ENCODE data around the gene TAP2. TPM values are rescaled to one million over a fixed set of nuclear protein-coding genes. Genes with fewer than 3 reads are reported as not detected.

Gene TAP2
- total RNA-seq, 1 experiment from 2014 or later, result 93.0 TPM

GRCh38 chr6:32790306-32790705, 48.2 kb downstream of the TAP2 start:
- no peaks in the 10 kb centered on the region for H3K9me2 ChIP-seq (replicated peaks; ENCODE audit: insufficient read depth, low read length)
- no peak overlapping the region for H3K27ac ChIP-seq (ENCODE audit: low read length)
- peaks cover 11% of the 10 kb centered on the region for H3K4me1 ChIP-seq (ENCODE audit: low read length)
- H3K4me3 ChIP-seq (ENCODE audit: low read length), result no peak overlapping the region
- no peak overlapping the region for H3K9ac ChIP-seq (ENCODE audit: low read length)
- H2AFZ ChIP-seq (ENCODE audit: low read length), result no peak overlapping the region
- no peaks in the 10 kb centered on the region for H3K36me3 ChIP-seq (ENCODE audit: insufficient read depth, low read length)
- no peaks in the 10 kb centered on the region for H3K27me3 ChIP-seq (ENCODE audit: low read length)
- H3K9me3 ChIP-seq (ENCODE audit: low read length), result no peaks in the 10 kb centered on the region
- no peaks in the 10 kb centered on the region for H4K20me1 ChIP-seq (ENCODE audit: insufficient read depth, low read depth, low read length)
- H3K79me2 ChIP-seq (ENCODE audit: low read length), result no peaks in the 10 kb centered on the region
- no peak for DNase-seq
- no peak overlapping the region for H3K4me2 ChIP-seq (ENCODE audit: low read depth, low read length, poor library complexity, severe bottlenecking)

Other genes with a start within 250 kb of the TAP2 start
- 281 and 366 TPM in 2 replicates for gene HLA-DRB1, start 248.9 kb downstream of the TAP2 start, total RNA-seq (2014; rRNA removed; shearing (Covaris generic); ENCODE audit: low replicate concordance)
- gene HLA-DQA1, start 201.3 kb downstream of the TAP2 start, total RNA-seq (2014; rRNA removed; shearing (Covaris generic); ENCODE audit: low replicate concordance), result 216 and 309 TPM in 2 replicates
- gene HLA-DQB1, start 172.1 kb downstream of the TAP2 start, total RNA-seq (2014; rRNA removed; shearing (Covaris generic); ENCODE audit: low replicate concordance), result 79.1 and 126 TPM in 2 replicates
- 40.2 and 66.5 TPM in 2 replicates for gene HLA-DQA2, start 97.3 kb downstream of the TAP2 start, total RNA-seq (2014; rRNA removed; shearing (Covaris generic); ENCODE audit: low replicate concordance)
- 0.14 TPM in 1 of 2 replicates, not detected in the other for gene HLA-DQB2, start 75.2 kb downstream of the TAP2 start, total RNA-seq (2014; rRNA removed; shearing (Covaris generic); ENCODE audit: low replicate concordance)
- gene HLA-DOB, start 21.7 kb downstream of the TAP2 start, total RNA-seq (2014; rRNA removed; shearing (Covaris generic); ENCODE audit: low replicate concordance), result 77.3 and 91.6 TPM in 2 replicates
- 212 and 306 TPM in 2 replicates for gene PSMB8, start 5.3 kb upstream of the TAP2 start, total RNA-seq (2014; rRNA removed; shearing (Covaris generic); ENCODE audit: low replicate concordance)
- gene TAP1, start 15.0 kb upstream of the TAP2 start, total RNA-seq (2014; rRNA removed; shearing (Covaris generic); ENCODE audit: low replicate concordance), result 120 and 171 TPM in 2 replicates
- 185 and 284 TPM in 2 replicates for gene PSMB9, start 15.5 kb upstream of the TAP2 start, total RNA-seq (2014; rRNA removed; shearing (Covaris generic); ENCODE audit: low replicate concordance)
- gene HLA-DMB, start 102.3 kb upstream of the TAP2 start, total RNA-seq (2014; rRNA removed; shearing (Covaris generic); ENCODE audit: low replicate concordance), result 116 and 142 TPM in 2 replicates
- gene HLA-DMA, start 114.4 kb upstream of the TAP2 start, total RNA-seq (2014; rRNA removed; shearing (Covaris generic); ENCODE audit: low replicate concordance), result 325 and 451 TPM in 2 replicates
- 201 and 221 TPM in 2 replicates for gene BRD2, start 129.9 kb upstream of the TAP2 start, total RNA-seq (2014; rRNA removed; shearing (Covaris generic); ENCODE audit: low replicate concordance)
- 70.0 and 103 TPM in 2 replicates for gene HLA-DOA, start 170.9 kb upstream of the TAP2 start, total RNA-seq (2014; rRNA removed; shearing (Covaris generic); ENCODE audit: low replicate concordance)
- gene HLA-DPA1, start 234.9 kb upstream of the TAP2 start, total RNA-seq (2014; rRNA removed; shearing (Covaris generic); ENCODE audit: low replicate concordance), result 571 and 780 TPM in 2 replicates
- gene HLA-DPB1, start 237.3 kb upstream of the TAP2 start, total RNA-seq (2014; rRNA removed; shearing (Covaris generic); ENCODE audit: low replicate concordance), result 236 and 601 TPM in 2 replicates